Fibroblast of pulmonary artery (primary cell): ENCODE results near the gene BCL7A.

Experiments used
- DNase-seq: peaks from one replicate; pipeline ENCODE4 v3.0.0-alpha.2; 2010; ENCODE audit warnings: low read depth
- H3K4me3 ChIP-seq: replicated peaks from 2 replicates; pipeline ENCODE4 v1.5.1; 2011; ENCODE audit warnings: low read depth, mild to moderate bottlenecking, control low read depth, low read length, moderate library complexity
- CTCF ChIP-seq: IDR thresholded peaks from 2 replicates; pipeline ENCODE4 v1.5.1; 2011; ENCODE audit warnings: mild to moderate bottlenecking, control low read depth, low read length, inconsistent platforms; ENCODE audit errors: missing control alignments

BCL7A gene

GRCh38 chr12:122003651-122004611 lies 17.8 kb upstream of the BCL7A start:
- no peak overlapping the region for H3K4me3 ChIP-seq
- no peak for TF ChIP-seq CTCF
- DNase-seq, result peak; percentile 13

DNA sequence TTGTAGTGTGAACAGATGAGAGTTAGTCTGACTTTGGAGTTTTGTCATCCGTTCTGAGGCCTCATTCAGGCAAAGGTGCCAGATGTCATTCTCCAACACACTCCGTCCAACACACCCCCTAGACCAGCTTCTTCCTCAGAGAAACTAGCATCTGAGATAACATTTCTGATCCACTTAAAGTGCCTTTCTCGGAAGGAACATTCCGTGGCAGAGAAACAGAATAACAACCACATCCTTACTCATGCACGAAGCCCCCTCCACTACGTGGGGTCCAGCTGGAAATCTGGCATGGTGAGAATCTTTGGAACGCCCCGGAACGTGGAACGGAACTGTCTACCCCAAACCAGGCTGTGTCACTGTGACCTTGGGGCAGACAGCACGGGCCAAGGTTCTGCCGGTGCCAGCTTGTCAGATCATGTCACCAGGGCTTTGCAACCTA lies 17.0 kb upstream of the BCL7A start:
- TF ChIP-seq CTCF, result no peak
- H3K4me3 ChIP-seq, result no peak overlapping the region
- DNase-seq, result no peak

- DNase-seq, result no peak
- no peak overlapping the region for H3K4me3 ChIP-seq
- no peak for TF ChIP-seq CTCF
Observed at GRCh38 chr12:122005252-122005776, 16.4 kb upstream of the BCL7A start.

- TF ChIP-seq CTCF, result no peak
- DNase-seq, result no peak
- no peak overlapping the region for H3K4me3 ChIP-seq
Observed at GRCh38 chr12:122006186-122006926, 15.3 kb upstream of the BCL7A start.

GRCh38 chr12:122009741-122010140 lies 11.9 kb upstream of the BCL7A start:
- no peak for TF ChIP-seq CTCF
- no peak overlapping the region for H3K4me3 ChIP-seq
- DNase-seq, result no peak

DNA sequence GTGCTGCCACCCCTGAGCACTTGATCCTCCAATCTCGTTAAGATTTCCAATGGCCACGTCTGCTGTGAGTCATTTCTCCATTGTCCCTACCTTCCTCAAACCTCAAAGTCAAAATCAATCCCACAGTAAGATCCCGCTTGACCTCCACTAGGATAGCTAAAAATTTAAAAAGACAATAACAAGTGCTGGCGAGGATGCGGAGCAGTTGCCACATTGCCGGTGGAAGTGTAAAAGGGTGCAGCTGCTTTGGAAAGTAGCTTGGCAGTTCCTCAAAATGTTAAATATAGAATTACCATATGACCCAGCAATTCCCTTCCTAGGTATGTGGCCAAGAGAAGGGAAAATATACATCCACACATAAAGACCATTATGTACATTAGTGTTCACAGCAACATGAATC lies 9.5 kb upstream of the BCL7A start:
- DNase-seq, result no peak
- no peak for TF ChIP-seq CTCF
- H3K4me3 ChIP-seq, result no peak overlapping the region
